ENCODE data around the gene HS3ST3B1. TPM values are rescaled to one million over a fixed set of nuclear protein-coding genes. Genes with fewer than 3 reads are reported as not detected.

Gene HS3ST3B1
- total RNA-seq, 1 experiment from 2014 or later, result 0.24 TPM

GRCh38 chr17:14316126-14316832 is 15.4 kb downstream of the HS3ST3B1 start:
- DNase-seq (ENCODE audit: low read depth), result no peak
- in situ Hi-C loops (cut with HindIII; ENCODE audit: low pct_unique_long_range_greater_than_20kb, low sequenced_read_pairs), result no loop called here

GRCh38 chr17:14317383-14317782 is 16.5 kb downstream of the HS3ST3B1 start:
- in situ Hi-C loops (cut with HindIII; ENCODE audit: low pct_unique_long_range_greater_than_20kb, low sequenced_read_pairs), result no loop called here
- DNase-seq (ENCODE audit: low read depth), result no peak

DNA sequence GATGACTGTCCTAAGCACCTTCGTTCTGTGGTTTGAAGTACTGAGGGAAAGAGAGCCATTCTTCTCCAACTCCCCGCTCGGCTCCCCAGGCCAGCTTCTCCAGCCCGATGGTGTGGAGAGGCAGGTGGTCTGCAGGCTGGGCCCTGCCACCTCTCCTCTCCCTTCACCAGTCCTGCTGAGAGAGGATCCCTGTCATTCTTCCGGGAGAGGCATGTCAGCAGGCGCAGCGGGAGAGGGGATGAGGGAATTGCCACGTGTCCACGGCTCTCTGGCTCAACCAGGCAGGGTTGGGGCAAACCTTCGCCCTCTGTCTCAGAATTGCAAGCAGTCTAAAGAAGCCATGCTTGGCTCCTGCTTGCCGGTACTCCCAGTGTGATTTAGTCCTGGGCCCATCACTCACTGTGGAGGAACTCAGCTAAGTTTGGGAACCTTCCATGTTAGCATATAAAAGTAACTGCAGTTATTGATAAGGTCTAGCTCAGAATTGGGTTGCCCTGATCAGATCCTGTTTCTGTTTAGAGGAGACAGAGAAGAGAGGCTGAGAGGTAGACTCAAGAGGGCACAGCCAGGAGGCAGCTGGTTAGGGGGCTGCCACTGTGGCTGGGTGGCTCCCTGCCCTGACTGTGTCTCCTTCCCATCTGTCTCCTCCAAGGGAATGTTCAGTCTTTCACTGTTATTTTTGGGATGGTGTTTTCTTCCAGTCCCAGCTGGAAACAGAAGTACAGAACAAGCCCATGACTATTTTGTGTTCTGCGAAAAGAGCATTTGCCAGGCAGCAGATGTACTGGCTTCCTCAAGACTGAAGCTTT is 17.4 kb downstream of the HS3ST3B1 start:
- DNase-seq (ENCODE audit: low read depth), result no peak
- in situ Hi-C loops (cut with HindIII; ENCODE audit: low pct_unique_long_range_greater_than_20kb, low sequenced_read_pairs), result no loop called here

- in situ Hi-C loops (cut with HindIII; ENCODE audit: low pct_unique_long_range_greater_than_20kb, low sequenced_read_pairs), result no loop called here
These were observed 18.0 kb downstream of the HS3ST3B1 start for GRCh38 chr17:14318918-14319205.

DNA sequence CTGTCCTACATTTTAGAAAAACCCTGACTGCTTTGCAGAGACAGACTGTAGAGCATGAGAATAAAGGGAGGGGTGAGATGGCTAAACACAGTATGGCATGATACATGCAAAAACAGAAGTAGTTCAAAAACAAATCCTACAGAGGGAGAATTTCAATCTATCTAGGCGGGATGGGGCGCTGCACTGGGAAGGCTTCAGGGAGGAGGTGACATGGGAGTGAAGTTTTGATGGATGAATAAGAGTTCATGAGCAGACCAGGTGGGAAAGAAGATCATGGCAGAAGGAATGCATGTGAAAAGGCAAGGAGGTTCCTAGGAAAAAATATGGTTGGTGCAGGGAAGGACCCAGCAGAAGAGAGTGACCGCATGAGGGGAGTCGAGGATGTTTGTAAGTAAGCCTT is 19.2 kb downstream of the HS3ST3B1 start:
- no peak for DNase-seq (ENCODE audit: low read depth)
- in situ Hi-C loops (cut with HindIII; ENCODE audit: low pct_unique_long_range_greater_than_20kb, low sequenced_read_pairs), result no loop called here

More at GRCh38 chr17:14318918-14319205, 18.0 kb downstream of the HS3ST3B1 start:
- DNase-seq (ENCODE audit: low read depth), result no peak

GRCh38 chr17:14320734-14321475 is 20.0 kb downstream of the HS3ST3B1 start:
- in situ Hi-C loops (cut with HindIII; ENCODE audit: low pct_unique_long_range_greater_than_20kb, low sequenced_read_pairs), result no loop called here
- no peak for DNase-seq (ENCODE audit: low read depth)

GRCh38 chr17:14321476-14321949 is 20.6 kb downstream of the HS3ST3B1 start:
- DNase-seq (ENCODE audit: low read depth), result no peak
- in situ Hi-C loops (cut with HindIII; ENCODE audit: low pct_unique_long_range_greater_than_20kb, low sequenced_read_pairs), result no loop called here

- in situ Hi-C loops (cut with HindIII; ENCODE audit: low pct_unique_long_range_greater_than_20kb, low sequenced_read_pairs), result no loop called here
These were observed 21.3 kb downstream of the HS3ST3B1 start for GRCh38 chr17:14321980-14322776.

DNA sequence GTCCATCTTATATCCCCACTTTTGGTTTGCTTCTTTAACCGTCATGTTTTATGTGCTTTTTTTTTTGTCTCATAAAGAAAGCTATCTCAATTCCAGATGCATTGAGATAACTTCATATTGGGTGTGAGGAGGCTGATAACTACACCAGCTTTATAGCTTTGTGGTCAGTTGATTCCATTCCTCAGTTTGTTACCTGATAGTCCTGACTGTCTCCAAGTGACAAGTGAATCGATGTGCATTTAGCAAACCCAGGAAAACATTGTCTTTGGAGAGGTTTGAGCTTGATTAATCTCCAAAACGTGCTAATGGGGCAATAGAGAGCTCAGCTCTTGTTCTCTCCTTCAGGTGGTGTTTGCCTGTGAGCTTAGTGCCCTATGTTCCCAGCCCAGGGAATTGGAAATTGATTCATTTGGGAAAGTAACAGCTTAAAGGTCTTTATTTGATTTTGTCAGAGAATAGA is 22.7 kb downstream of the HS3ST3B1 start:
- no peak for DNase-seq (ENCODE audit: low read depth)
- in situ Hi-C loops (cut with HindIII; ENCODE audit: low pct_unique_long_range_greater_than_20kb, low sequenced_read_pairs), result no loop called here

More at GRCh38 chr17:14321980-14322776, 21.3 kb downstream of the HS3ST3B1 start:
- DNase-seq (ENCODE audit: low read depth), result no peak

GRCh38 chr17:14325618-14326167 is 24.8 kb downstream of the HS3ST3B1 start:
- no peak for DNase-seq (ENCODE audit: low read depth)
- in situ Hi-C loops (cut with HindIII; ENCODE audit: low pct_unique_long_range_greater_than_20kb, low sequenced_read_pairs), result no loop called here

DNA sequence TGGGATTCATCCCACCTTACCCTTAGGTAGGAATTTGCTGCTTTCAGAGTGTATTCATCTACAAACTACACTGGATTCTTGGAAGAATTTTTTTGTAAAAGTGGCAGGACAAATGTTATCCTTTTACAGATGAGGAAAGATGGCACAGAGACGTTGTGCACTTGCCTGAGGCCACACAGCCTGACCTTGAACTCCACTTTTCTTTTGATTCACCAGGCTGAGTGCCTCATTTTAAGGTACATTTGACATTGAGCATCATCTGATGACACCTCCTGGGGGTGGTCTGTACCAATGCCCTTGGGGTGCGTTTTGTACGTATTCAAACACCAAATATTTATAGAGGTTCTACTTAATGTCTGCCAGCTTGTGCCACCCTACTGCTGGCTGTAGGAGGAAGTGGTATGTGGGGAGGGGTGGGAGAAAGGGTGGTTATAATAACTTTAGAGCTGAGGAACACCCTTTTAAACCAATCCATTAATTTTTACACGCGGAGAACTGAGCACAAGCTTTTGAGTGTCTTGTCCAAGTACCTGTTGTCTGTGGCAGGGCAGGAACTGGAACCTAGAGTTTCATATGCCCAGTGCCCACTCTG is 29.1 kb downstream of the HS3ST3B1 start:
- DNase-seq (ENCODE audit: low read depth), result no peak
- in situ Hi-C loops (cut with HindIII; ENCODE audit: low pct_unique_long_range_greater_than_20kb, low sequenced_read_pairs), result no loop called here

DNA sequence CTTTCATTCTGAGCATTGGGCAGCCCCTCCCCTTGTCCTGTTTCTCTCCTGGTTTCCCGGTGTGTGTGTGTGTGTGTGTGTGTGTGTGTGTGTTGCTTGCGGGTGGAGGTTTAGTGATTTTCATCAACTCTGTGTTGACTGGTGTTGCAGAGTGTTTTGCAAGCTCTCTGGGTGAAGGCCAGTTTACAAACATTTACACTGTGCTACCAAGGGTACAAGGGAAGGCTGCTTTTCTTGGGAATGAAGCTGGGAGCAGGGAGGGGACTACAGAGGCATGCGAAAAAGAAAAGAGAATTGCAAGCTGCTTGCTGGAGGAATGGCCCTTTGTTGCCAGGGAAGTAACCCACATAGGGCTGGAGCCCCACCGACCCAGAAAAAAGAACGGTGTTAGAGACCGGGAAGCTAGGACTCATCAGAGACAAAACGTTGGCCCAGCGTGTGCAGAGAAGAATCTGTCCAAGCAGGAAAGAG is 29.6 kb downstream of the HS3ST3B1 start:
- no peak for DNase-seq (ENCODE audit: low read depth)
- in situ Hi-C loops (cut with HindIII; ENCODE audit: low pct_unique_long_range_greater_than_20kb, low sequenced_read_pairs), result no loop called here

DNA sequence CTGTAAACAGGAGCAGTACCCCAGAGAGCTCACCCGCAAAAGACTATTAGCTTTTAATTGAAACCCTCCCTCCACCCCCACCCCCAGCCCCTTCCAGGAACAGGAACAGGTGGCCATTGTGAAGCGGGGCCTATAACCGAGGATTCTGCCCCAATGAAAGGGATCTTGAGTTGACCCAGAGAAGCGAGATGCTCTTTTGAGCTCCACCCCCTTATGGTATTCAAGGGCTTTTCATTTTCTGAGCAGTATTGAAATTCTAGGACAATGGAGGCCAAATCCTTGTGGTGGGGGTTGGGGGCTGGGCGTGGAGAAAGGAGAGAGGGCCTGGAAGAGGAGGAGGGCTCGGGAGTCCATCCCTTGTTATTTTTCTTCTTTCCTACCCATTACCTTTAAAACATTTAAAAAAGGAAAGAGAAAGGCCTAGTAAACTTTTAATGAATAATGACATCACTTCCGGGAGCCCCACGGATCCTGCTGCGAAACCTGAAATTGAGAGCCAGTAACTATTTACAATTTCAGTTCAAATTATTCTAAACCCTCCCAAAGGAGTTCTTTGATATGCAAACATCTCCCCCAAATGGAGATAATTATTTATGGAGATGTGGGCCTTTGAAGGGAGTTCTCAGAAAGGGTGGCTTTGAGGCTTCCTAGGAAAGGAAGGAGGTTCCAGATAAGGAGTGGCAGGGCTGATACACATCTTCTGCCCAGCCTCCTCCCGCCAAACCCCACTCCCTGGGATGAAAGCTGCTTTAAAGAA is 30.5 kb downstream of the HS3ST3B1 start:
- in situ Hi-C loops (cut with HindIII; ENCODE audit: low pct_unique_long_range_greater_than_20kb, low sequenced_read_pairs), result no loop called here
- no peak for DNase-seq (ENCODE audit: low read depth)

DNA sequence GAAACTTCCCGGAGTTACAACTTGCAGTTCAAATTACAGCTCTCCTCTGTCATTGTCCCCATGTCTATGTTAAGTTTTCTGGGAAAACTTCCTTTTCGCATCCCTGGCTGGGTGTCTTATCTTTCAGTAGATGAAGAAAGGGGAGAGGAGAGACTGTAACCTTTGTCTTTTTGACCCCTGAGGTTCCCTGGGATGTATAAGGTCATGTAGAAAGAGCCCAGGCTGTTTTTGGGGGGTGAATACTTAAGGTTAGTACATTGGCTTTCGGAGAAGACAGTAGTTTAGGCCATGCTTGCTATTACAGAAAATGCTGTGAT is 31.1 kb downstream of the HS3ST3B1 start:
- no peak for DNase-seq (ENCODE audit: low read depth)
- in situ Hi-C loops (cut with HindIII; ENCODE audit: low pct_unique_long_range_greater_than_20kb, low sequenced_read_pairs), result no loop called here

DNA sequence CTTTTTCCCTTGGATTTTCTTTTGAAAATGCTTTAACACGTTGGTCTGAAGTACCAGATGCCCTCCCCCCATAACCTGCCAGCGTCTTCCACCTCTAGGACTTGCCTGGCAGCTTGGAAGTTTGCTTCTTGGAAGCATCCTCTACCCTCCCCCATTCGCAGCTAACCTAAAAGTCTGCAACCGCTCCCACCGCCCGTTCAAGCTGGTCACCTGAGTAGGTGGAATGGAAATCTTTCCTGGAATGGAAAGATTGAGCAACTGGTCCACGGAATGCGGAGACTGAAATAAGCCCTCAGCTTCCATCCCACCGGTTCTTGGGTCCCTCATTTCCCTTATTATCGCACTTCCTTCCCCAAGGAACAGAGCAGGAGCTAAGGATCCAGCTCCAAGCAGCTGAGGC is 31.4 kb downstream of the HS3ST3B1 start:
- in situ Hi-C loops (cut with HindIII; ENCODE audit: low pct_unique_long_range_greater_than_20kb, low sequenced_read_pairs), result no loop called here
- DNase-seq (ENCODE audit: low read depth), result no peak

GRCh38 chr17:14333506-14333905 is 32.6 kb downstream of the HS3ST3B1 start:
- in situ Hi-C loops (cut with HindIII; ENCODE audit: low pct_unique_long_range_greater_than_20kb, low sequenced_read_pairs), result no loop called here
- no peak for DNase-seq (ENCODE audit: low read depth)

DNA sequence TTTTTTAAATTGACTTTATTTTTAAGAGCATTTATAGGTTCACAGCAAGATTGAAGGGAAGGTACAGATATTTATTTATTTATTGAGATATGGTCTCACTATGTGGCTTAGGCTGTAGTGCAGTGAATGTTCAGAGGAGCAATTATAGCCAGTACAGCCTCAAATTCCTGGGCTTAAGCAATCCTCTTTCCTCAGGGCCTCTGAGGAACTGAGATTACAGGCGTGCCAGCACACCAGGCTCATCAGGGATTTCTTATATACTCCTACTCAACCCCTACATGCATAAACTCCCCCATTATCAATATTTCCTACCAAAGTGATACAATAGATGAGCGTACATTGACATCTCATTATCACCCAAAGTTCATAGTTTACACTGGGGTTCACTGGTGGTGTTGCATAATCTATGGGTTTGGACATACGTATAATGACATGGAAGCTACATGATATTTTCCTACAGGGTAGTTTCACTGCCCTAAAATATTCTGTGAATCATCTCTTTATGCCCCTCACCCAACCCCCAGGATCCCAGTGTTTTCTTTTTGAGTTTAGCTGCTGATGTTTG is 33.5 kb downstream of the HS3ST3B1 start:
- no peak for DNase-seq (ENCODE audit: low read depth)
- in situ Hi-C loops (cut with HindIII; ENCODE audit: low pct_unique_long_range_greater_than_20kb, low sequenced_read_pairs), result no loop called here

All from Caki2 (cell line).